ENCODE data around the gene SMAD5.
A peak's percentile ranks its signal among the peaks of the same experiment; 100 is the strongest.

SMAD5 gene

DNA sequence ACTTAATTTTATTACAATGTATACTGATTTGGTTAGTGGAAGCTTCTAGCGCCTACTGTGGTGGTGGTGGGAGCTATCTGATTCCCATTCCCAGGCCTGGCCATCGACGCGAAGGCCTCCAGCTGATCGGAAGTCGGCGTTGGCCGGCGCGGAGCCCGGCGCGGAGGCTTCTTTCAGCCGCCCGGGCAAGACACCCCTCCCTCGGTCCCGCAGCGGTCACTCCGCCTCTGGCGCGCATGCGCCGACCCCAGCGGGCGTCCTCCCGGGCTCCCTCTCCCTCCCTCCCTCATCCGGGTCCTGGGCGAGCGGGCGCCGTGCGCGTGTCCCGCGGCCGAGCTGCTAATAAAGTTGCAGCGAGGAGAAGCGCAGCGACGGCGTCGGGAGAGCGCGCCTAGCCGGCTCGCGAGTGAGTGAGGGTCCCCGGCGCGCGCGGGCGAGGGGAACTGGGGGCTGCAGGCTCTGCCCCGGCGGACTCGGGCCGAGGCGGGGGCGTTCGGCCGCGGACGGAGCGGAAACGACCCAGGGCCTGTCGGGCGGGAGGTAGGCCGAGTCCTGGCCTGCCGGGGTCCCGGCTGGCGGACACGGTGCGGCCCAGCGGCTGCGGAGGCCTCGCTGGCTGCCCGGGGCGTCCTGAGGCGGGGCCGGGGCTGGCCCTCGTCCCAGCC is at the start of gene SMAD5:
Gene SMAD5, plus strand, starts transcription at position 289 of the 665 bp plus-strand sequence. CDS start 20,916 bp downstream, outside the sequence.
- Histone ChIP-seq H3K9ac (ENCODE audit: low read depth, low read length) (peak within 1 kb of the TSS; percentile 97), H3K9me3 (ENCODE audit: control insufficient read depth, insufficient read depth, low read length) (no peaks in the 10 kb centered on the region), H3K4me1 (ENCODE audit: insufficient read depth, low read length) (peaks cover 12% of the 10 kb centered on the region; the same call in 1 of the 2 replicates), H3K36me3 (ENCODE audit: insufficient read depth, low read length) (no peaks in the 10 kb centered on the region; the same call in 1 of the 2 replicates)

DNA sequence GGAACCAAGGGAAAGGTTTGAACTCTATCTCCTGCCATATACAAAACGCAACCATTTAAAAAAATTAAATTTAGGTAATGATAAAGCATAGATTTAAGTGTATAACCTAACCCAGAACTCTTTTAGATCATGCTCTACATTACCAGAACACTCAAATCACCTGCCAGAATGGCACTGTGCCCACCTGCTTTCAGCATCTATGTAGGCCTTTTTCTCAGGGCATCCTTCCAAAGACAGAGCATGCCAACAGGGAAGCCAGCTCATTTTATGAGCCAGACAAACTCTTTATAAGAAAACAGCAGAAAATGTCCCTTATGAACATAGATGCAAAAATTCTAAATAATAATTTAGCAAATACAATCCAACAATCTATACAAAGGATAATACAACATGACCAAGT is 47.9 kb upstream of the SMAD5 start:
- no peaks in the 10 kb centered on the region for H3K4me1 ChIP-seq (ENCODE audit: insufficient read depth, low read length)
- no peaks in the 10 kb centered on the region for H3K9me3 ChIP-seq (ENCODE audit: control insufficient read depth, insufficient read depth, low read length)
- H3K9ac ChIP-seq (ENCODE audit: low read depth, low read length) = no peak overlapping the region
- no peaks in the 10 kb centered on the region for H3K36me3 ChIP-seq (ENCODE audit: insufficient read depth, low read length)

DNA sequence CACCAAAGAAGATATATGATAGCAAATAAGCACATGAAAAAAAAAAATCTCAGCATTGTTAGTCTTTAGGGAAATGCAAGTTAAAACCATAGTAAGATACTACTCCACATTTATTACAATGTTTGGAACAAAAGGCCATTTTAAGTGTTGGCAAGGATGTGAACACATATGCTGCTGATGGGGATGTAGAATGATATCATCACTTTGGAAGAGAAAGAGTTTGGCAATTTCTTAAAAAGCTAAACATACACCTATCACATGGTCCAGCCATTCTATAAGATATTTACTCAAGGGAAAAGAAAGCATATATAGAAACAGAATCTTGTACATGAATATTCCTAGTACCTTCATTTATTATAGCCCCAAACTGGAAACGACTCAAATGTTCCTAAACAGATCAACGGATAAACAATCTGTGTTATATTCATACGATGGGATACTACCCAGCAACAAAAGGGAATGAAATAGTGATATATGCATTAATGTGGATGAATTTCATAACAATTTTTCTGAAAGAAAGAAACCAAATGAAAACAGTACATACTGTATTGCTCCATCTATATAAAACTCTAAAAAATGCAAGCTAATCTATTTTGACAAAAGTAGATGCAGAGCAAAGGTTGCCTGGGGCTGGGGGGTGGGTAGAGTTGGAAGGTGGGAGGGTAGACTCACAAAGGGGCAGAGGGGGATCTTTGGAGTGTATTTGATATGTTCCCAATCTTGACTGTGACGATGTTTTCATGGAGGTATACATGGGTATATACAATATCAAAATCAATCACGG is 45.7 kb upstream of the SMAD5 start:
- no peaks in the 10 kb centered on the region for H3K9me3 ChIP-seq (ENCODE audit: control insufficient read depth, insufficient read depth, low read length)
- H3K9ac ChIP-seq (ENCODE audit: low read depth, low read length) = no peak overlapping the region
- no peaks in the 10 kb centered on the region for H3K4me1 ChIP-seq (ENCODE audit: insufficient read depth, low read length)
- no peaks in the 10 kb centered on the region for H3K36me3 ChIP-seq (ENCODE audit: insufficient read depth, low read length)

DNA sequence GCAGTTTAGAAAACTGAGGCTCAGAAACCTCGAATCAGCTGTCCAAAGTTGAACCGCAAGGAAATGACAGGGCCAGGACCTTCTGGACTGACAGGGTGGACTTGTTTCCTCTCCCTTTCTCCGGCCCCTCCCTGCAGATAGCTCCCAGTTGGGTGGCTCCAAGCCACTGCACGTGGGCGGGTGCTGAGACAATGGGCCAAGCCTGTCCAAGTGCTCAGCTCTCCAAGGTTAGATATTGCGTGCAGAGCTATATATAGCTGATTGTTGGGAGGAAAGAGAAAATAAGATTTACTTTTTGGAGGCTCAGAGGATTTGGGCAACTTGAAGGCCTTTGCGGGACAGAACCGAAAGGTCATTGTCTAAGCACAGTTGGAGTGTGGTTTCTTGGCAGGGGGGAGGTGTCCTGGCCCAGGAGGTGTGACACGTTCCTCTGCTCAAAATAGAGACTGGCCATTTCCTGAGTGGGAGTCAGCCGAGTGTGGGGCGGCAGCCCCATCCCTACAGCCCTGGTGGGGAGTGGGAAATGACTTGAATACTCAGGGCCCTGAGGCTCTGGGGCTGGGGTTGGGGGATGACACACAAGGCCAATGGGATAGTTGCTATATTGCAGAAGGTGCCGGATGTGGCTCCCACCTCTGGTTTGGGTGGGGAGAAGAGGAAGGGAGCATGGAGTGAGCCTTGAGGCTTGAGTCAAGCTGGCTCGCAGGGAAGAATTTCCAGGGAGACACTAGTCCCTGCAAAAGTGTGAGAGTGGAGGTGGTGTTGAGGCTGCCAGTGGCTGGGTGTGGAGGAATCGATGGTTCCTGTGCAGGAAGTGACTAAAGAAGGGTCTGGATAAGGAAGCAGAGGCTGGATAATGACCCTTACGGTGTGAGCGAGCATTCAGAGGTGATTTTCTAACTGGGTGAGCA is 44.4 kb upstream of the SMAD5 start:
- Histone ChIP-seq H3K9me3 (ENCODE audit: control insufficient read depth, insufficient read depth, low read length) (no peaks in the 10 kb centered on the region), H3K4me1 (ENCODE audit: insufficient read depth, low read length) (no peaks in the 10 kb centered on the region), H3K9ac (ENCODE audit: low read depth, low read length) (no peak overlapping the region), H3K36me3 (ENCODE audit: insufficient read depth, low read length) (no peaks in the 10 kb centered on the region)

DNA sequence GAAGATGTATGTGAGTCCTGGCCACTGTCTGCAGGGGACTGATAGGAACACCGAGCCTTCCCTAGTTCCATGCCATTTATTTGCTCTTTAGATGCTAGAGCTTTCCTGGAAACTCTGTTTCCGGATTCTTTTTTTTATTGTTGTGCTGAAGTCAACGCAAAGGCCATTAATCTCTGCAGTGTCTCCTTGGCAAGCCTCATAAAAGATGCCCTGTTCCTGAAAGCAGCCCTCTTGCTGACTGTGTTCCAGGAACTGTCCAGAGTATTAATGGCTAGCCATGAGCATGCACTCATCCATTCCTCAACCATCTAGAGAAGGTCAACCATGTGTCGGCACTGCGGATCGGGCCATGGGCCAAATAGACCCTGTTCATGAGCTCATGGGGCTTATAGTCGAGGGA is 42.9 kb upstream of the SMAD5 start:
- no peaks in the 10 kb centered on the region for H3K36me3 ChIP-seq (ENCODE audit: insufficient read depth, low read length)
- no peak overlapping the region for H3K9ac ChIP-seq (ENCODE audit: low read depth, low read length)
- no peaks in the 10 kb centered on the region for H3K9me3 ChIP-seq (ENCODE audit: control insufficient read depth, insufficient read depth, low read length)
- no peaks in the 10 kb centered on the region for H3K4me1 ChIP-seq (ENCODE audit: insufficient read depth, low read length)

DNA sequence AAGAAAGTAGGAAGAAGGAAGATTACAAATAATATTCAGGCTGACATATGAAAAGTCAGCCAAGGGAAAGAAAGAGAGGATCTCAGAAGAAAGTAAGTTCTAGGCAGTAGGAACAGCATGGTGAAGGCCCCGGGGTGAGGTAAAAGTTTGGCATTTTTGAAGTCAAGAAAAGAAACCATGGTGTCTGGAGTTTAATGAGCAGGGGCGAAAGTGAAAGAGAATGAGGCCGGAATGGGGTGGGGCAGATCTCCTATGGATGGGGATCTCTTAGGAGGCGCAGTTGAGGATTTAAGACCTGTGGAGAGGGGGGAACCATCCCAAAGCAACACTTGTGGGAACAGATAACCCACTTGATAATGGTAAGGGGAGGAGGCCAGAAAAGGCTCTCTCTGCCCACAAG is 42.3 kb upstream of the SMAD5 start:
- H3K4me1 ChIP-seq (ENCODE audit: insufficient read depth, low read length) = no peaks in the 10 kb centered on the region
- H3K9me3 ChIP-seq (ENCODE audit: control insufficient read depth, insufficient read depth, low read length) = no peaks in the 10 kb centered on the region
- H3K36me3 ChIP-seq (ENCODE audit: insufficient read depth, low read length) = no peaks in the 10 kb centered on the region
- no peak overlapping the region for H3K9ac ChIP-seq (ENCODE audit: low read depth, low read length)

DNA sequence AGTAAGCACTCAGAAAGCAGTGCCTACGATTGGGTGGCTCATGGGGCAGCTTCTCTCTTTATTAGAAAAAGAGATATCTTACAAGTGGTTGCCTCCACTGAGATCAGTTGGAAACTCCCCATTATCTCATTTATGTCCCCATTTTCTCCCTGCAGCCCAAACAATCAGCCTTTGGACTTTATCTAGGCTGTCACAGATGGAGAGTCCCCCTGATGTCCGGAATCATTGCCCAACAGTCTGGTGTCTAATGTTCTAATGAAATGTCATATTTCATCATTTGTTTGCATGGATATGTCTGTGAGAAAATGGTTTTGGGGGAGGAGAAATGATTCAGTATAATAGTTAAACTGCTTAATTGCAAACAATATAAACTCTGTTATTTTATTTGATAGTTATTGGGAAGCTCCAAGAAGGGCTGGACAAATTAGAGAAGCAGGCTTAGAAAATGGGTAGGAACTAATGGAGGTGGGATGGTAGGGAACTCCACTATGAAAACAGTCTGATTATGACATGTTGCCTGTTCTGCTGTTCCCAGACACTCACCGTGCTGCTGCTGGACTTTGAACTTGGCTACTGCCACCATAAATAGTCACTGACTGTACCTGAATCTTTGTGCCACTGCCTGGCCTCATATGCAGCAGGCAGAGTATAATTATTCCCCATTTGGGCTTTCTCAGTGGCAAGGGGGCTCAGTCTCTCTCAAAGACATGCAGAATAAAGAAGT is 38.3 kb upstream of the SMAD5 start:
- Histone ChIP-seq H3K9ac (ENCODE audit: low read depth, low read length) (no peak overlapping the region), H3K4me1 (ENCODE audit: insufficient read depth, low read length) (peaks cover 6% of the 10 kb centered on the region; the same call in 1 of the 2 replicates)

DNA sequence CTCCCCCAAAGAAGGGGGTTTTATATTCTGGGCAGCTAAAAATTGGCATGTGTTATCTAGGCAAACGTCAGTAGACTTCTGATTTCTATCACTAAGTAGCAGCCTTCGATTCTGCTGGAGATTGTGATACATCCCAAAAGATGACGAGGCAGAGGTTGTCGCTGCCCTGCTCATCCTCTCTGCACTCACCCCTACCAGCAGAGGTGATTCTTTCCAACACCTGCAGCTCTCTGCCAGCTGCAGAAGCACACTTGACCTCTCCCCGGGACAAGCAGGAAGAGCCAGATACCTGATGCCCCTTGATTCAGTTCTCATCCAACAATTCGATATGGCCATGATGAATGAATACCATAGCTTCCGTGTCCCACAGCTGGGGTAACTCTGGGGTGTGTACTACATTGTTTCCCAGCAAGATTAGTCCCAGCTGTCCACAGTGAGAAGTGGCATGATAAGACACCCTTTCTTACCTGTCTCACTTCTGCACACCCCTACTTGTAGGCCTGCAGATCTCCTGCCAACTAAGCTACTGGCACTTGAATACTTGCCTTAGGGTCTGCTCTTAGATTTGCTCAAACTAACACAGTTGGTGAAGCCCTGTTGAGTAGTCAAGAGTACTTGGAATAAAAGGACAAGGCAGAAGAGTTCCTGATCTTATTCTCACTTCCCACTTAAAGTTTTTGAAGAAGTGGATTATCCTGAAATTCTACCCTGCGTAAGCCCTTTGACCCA is 37.6 kb upstream of the SMAD5 start:
- H3K4me1 ChIP-seq (ENCODE audit: insufficient read depth, low read length) = peaks cover 6% of the 10 kb centered on the region; the same call in 1 of the 2 replicates
- no peaks in the 10 kb centered on the region for H3K9me3 ChIP-seq (ENCODE audit: control insufficient read depth, insufficient read depth, low read length)
- H3K36me3 ChIP-seq (ENCODE audit: insufficient read depth, low read length) = no peaks in the 10 kb centered on the region
- no peak overlapping the region for H3K9ac ChIP-seq (ENCODE audit: low read depth, low read length)

More for the DNA sequence above, 38.3 kb upstream of the SMAD5 start:
- Histone ChIP-seq H3K36me3 (ENCODE audit: insufficient read depth, low read length) (no peaks in the 10 kb centered on the region), H3K9me3 (ENCODE audit: control insufficient read depth, insufficient read depth, low read length) (no peaks in the 10 kb centered on the region)

DNA sequence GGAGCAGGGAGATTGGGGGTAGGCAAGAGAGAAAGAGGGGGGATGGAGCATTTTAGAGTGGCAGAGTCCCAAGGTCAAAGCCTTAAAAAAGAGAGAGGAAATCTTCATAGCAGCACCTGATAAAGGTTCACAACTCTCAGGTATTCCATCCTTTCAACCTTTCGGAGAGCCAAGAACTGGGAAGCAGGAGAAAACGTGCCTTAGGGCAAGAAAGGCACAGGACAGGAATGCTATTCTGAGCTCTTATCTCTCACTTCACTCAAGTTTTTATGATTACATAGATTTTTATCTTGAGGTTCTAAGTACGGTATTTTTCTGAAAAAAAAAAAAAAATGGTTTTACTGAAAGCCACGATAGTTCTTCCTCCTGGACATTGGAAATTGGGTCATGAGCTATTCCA is 34.5 kb upstream of the SMAD5 start:
- Histone ChIP-seq H3K9ac (ENCODE audit: low read depth, low read length) (no peak overlapping the region), H3K9me3 (ENCODE audit: control insufficient read depth, insufficient read depth, low read length) (no peaks in the 10 kb centered on the region), H3K4me1 (ENCODE audit: insufficient read depth, low read length) (peaks cover 6% of the 10 kb centered on the region; the same call in 1 of the 2 replicates), H3K36me3 (ENCODE audit: insufficient read depth, low read length) (no peaks in the 10 kb centered on the region)

DNA sequence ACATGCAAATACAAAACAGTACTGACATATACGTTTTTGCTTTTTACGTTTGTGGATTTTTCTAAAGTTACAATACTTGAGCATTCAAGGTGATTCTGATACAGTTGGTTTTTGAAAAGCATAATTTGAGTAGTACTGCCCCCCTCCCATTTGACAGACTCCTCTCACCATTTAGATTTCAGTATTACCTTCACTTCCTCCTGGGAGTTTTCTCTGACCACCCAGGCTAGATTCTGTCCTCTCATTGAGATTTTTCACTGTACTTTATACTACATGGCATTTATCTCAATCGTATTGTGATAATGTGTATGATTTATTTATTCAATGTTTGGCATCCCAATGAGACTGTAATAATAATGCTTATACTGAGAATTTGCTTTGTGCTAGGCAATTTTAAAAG is 32.8 kb upstream of the SMAD5 start:
- Histone ChIP-seq H3K4me1 (ENCODE audit: insufficient read depth, low read length) (peaks cover 10% of the 10 kb centered on the region), H3K9me3 (ENCODE audit: control insufficient read depth, insufficient read depth, low read length) (no peaks in the 10 kb centered on the region), H3K36me3 (ENCODE audit: insufficient read depth, low read length) (no peaks in the 10 kb centered on the region), H3K9ac (ENCODE audit: low read depth, low read length) (no peak overlapping the region)

DNA sequence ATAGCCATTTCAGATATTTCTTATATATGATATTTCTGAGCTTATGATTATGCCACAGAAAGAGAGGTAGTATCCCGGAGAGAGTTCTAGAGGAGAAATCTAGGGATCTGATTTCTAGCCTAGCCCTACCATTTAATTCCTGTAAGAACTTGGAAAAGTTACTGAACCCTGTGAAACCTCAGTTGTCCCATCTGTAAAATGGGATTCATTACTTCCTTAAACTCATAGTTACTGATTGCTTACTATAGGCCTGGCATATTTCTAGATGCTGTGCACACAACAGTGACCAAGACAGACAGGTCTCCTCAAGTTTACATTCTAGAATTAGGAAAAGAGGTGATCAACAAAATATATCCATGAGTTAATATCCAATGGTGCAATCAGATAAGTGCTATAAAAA is 30.8 kb upstream of the SMAD5 start:
- H3K9me3 ChIP-seq (ENCODE audit: control insufficient read depth, insufficient read depth, low read length) = no peaks in the 10 kb centered on the region
- H3K9ac ChIP-seq (ENCODE audit: low read depth, low read length) = no peak overlapping the region

DNA sequence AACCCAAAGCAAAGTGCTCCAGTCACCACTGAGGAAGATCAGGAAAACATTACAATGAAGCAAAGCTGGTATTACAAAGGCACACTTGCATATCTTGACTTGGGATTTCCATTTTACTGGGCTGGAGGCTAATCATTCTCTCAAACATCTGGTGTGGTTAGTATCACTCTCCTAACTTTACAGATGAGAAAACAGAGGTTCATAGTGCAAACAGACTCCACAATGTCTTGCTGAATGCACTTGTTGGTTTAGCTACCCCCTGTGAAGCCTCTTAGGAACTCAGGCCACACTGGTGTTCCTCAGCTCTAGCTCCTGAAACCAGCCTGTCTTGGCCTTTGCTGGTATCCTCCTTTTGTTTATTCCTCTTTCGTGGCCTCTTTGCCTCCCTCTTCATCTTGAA is 29.5 kb upstream of the SMAD5 start:
- no peaks in the 10 kb centered on the region for H3K9me3 ChIP-seq (ENCODE audit: control insufficient read depth, insufficient read depth, low read length)
- no peaks in the 10 kb centered on the region for H3K36me3 ChIP-seq (ENCODE audit: insufficient read depth, low read length)
- peaks cover 4% of the 10 kb centered on the region for H3K4me1 ChIP-seq (ENCODE audit: insufficient read depth, low read length)
- no peak overlapping the region for H3K9ac ChIP-seq (ENCODE audit: low read depth, low read length)

More for the DNA sequence above, 30.8 kb upstream of the SMAD5 start:
- Histone ChIP-seq H3K4me1 (ENCODE audit: insufficient read depth, low read length) (peaks cover 9% of the 10 kb centered on the region), H3K36me3 (ENCODE audit: insufficient read depth, low read length) (no peaks in the 10 kb centered on the region)

DNA sequence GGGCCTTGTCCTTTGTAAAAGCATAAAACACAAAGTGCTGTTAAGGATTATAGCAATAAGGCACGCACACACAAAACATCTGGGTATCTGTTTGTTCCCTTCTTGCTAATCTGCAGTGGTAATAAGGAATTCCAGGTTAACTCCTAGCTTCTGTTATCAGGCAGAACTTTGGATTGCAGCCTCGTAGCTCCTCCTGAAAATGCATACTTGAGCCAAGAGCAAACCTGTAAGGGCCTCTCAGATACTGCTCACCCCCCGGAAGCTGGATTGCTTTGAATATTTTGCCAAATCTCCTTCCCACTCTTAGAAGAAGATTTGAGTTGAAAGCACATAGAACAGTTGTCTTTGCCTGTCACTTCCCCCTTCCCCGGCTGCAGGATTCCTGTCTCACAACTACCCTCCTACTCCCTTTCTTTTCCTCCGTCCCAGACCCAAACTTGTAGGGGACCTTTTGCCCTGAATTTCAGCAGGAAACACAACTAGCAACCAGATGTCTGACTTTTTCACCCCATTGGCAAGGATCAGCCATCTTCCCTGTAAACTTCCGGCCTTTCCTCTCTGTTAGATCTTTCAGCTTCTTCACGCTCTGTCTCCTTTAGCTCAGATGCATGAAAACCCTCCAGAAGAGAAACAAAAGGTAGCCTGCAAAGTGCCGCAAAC is 28.2 kb upstream of the SMAD5 start:
- Histone ChIP-seq H3K9me3 (ENCODE audit: control insufficient read depth, insufficient read depth, low read length) (no peaks in the 10 kb centered on the region), H3K36me3 (ENCODE audit: insufficient read depth, low read length) (no peaks in the 10 kb centered on the region), H3K9ac (ENCODE audit: low read depth, low read length) (no peak overlapping the region)

More for the DNA sequence above, 28.2 kb upstream of the SMAD5 start:
- peaks cover 4% of the 10 kb centered on the region for H3K4me1 ChIP-seq (ENCODE audit: insufficient read depth, low read length)
